Stomach smooth muscle (tissue), 2 donors: ENCODE results near the gene PHLDA2.
"Not testable (repeated sequence)": the region's sequence is repeated elsewhere in the genome, so short reads cannot be mapped to it uniquely, and the experiment has no call there.

ENCODE experiments used
- H3K27ac ChIP-seq: one replicate; pipeline ENCODE4 v1.7.0; 2013; ENCODE audit warnings: mild to moderate bottlenecking, low read length, inconsistent platforms
- H3K27me3 ChIP-seq, 2 donors: one replicate each; pipeline ENCODE4 v1.7.0; 2013; ENCODE audit warnings: low read length in 2 of 2; ENCODE audit not compliant: insufficient read depth in 2 of 2, control insufficient read depth in 1 of 2
- H3K36me3 ChIP-seq, 2 donors: one replicate each; pipeline ENCODE4 v1.7.0; 2013; ENCODE audit warnings: low read length in 2 of 2; ENCODE audit not compliant: control insufficient read depth in 2 of 2, insufficient read depth in 2 of 2
- H3K4me1 ChIP-seq: one replicate; pipeline ENCODE4 v1.7.0; 2013; ENCODE audit warnings: low read length; ENCODE audit not compliant: control insufficient read depth, insufficient read depth
- H3K4me3 ChIP-seq, 2 donors: one replicate each; pipeline ENCODE4 v1.7.0; 2013; ENCODE audit warnings: low read length in 2 of 2
- H3K9ac ChIP-seq, 2 donors: one replicate each; pipeline ENCODE4 v1.7.0; 2013; ENCODE audit warnings: low read length in 2 of 2, mild to moderate bottlenecking in 1 of 2
- H3K9me3 ChIP-seq, 2 donors: one replicate each; pipeline ENCODE4 v1.7.0; 2013; ENCODE audit warnings: low read length in 2 of 2; ENCODE audit not compliant: control insufficient read depth in 2 of 2
- donor health status: healthy.
- donor health status: Pancreatic carcinoma.

Gene PHLDA2

DNA sequence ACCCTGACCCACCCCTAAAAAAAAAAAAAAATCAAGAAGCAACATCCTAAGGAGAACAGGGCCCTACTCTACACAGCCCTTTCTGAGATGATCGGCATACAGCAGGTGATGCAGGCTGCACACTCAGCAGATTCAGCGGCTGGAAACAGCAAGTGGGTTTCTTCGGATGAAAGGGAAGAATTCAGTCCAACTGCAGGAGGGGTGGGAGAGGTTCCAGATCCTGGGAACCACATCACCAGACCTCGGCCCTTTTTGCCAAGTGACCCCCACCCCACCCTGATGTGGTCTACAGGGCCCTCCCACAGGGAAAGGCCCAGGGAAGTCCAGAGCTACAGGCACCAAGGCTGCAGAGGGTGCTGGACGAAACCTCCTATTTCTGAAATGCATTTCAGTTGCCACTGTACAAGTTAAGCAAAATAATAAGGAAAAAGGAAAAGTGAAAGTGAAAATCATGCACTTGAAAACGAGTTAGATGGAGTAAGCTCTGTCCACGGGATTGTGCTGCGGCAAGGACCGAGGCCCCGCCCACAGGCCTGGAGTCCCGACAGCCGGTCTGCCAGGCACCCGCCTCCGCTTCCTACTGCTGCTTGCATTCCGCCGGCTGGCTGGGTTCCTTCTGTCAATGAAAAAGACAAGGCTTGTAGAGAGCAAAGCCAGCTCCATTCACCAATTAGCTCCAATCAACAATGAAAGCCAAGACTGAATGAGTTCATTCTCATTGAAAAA is 16.0 kb upstream of the PHLDA2 start:
- Histone ChIP-seq H3K27ac (peak overlapping the region; percentile 37), H3K27me3 (no peaks in the 10 kb centered on the region), H3K4me3 (peak overlapping the region; percentile 59 to 64), H3K36me3 (peaks cover 27 to 30% of the 10 kb centered on the region in 2 donors), H3K9me3 (no peaks in the 10 kb centered on the region), H3K4me1 (peaks cover 23% of the 10 kb centered on the region), H3K9ac (peak overlapping the region; percentile 5 to 31)

DNA sequence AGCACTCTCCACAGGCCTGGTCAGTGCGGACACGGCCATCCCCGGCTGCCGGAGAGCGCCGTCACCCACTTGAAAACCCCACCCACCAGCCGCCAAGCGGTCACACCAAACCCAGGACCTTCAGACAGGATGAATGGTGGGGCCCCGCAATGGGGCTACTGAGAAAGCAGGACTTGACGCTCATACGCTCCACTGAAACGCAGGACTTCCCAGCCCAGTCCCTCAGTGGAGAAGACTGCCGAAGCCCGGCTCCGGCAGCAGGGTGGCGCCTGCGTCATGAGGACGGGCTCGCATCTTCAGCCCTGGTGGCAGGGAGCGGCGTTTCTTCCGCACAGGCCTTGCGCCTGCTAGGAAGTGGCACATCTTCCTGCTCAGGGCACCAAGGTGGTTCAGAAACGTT is 15.3 kb upstream of the PHLDA2 start:
- Histone ChIP-seq H3K4me1 (peaks cover 23% of the 10 kb centered on the region), H3K36me3 (peaks cover 23 to 24% of the 10 kb centered on the region in 2 donors), H3K27me3 (no peaks in the 10 kb centered on the region), H3K9ac (no peak overlapping the region), H3K4me3 (peak overlapping the region in 1 of 2 donors; percentile 64), H3K9me3 (no peaks in the 10 kb centered on the region), H3K27ac (no peak overlapping the region)

DNA sequence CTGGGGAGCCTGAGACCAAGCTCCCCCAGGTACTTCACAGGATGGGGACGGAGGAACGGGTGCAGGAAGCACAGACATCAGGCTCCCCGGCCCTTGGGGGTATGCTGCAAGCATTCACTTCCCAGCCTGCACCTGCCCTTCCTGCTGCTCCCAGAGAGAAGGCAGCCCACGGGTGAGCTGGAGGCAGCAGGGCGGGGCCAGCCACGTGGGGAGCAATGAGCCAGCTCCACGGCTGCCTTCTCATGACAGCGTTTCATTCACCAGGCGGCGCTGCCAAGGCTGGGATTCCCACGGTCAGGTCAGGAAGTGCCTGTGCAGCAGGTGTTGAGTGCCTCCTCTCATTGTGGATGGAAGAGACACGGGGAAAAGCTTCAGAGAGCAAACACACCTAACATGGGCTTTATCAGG is 14.5 kb upstream of the PHLDA2 start:
- no peaks in the 10 kb centered on the region for H3K27me3 ChIP-seq
- no peak overlapping the region for H3K4me3 ChIP-seq
- no peak overlapping the region for H3K9ac ChIP-seq
- H3K9me3 ChIP-seq, result peaks cover 0 to 1% of the 10 kb centered on the region in 2 donors
- H3K27ac ChIP-seq, result no peak overlapping the region
- peaks cover 17 to 18% of the 10 kb centered on the region in 2 donors for H3K36me3 ChIP-seq
- H3K4me1 ChIP-seq, result peaks cover 23% of the 10 kb centered on the region

DNA sequence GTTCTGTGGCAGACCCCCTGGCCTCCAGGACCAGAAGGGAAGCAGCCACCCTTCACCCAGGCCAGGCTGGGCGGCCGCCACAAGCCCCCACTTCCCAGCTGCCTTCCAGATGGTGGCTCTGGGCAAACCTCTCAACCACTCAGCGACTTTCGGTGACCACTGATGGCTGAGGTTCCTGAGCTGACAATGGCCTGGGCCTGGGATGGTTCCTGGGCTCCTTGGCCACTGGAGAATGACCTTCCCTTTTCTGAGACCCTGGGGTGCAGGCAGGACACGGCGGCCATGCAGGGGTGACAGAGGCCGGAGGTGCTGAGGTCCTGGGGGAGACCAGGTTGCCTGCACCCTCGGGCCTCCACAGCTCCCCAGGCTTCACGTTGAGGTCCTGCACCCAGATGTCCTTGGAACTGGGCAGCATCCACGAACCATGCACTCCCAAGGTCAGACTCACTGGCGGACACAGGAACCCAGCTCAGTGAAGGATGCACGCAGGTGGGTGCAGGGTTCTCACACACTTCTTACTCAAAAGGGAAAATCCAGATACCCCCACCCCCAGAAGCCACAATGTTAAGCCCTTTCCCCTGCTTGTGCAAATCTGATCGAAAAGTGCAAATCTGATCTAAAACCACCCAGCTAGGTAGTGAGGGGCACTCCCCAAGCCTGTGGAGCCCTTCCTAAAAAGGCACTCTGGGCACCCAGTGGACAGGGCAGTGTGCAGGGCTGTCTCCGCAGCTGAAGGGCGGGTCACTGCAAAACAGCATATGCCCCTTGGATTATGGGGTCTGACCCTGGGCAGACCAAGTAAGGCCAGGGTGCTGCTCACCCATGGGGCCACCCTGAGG is 13.9 kb upstream of the PHLDA2 start:
- H3K27ac ChIP-seq, result no peak overlapping the region
- H3K9ac ChIP-seq, result no peak overlapping the region

DNA sequence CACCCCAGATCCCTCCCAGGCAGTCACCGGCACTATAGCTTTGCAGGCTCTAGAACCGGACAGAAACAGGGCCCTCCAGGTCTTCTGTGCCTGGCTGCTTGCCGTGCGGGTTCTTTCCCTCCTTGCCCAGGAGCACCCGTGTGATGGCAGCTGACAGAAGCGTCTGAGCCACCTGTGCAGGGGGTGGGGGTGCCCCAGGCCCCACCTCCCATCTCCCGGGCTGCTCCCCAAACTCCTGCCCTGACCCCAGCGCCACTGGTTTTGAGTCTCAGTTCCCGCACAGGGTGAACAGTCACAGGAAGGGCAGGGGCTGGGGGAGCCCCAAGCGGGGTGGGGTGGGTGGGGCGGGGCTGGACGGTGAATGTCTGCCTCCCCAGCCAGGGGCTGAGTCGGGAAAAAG is 13.2 kb upstream of the PHLDA2 start:
- no peak overlapping the region for H3K27ac ChIP-seq
- no peaks in the 10 kb centered on the region for H3K27me3 ChIP-seq
- peaks cover 6 to 10% of the 10 kb centered on the region in 2 donors for H3K36me3 ChIP-seq
- H3K9me3 ChIP-seq, result peaks cover 4 to 6% of the 10 kb centered on the region in 2 donors
- no peak overlapping the region for H3K9ac ChIP-seq
- peaks cover 23% of the 10 kb centered on the region for H3K4me1 ChIP-seq
- H3K4me3 ChIP-seq, result no peak overlapping the region

More for the DNA sequence above, 13.9 kb upstream of the PHLDA2 start:
- Histone ChIP-seq H3K9me3 (peaks cover 0 to 3% of the 10 kb centered on the region in 2 donors), H3K4me3 (no peak overlapping the region), H3K36me3 (peaks cover 10 to 15% of the 10 kb centered on the region in 2 donors), H3K27me3 (no peaks in the 10 kb centered on the region), H3K4me1 (peaks cover 23% of the 10 kb centered on the region)

DNA sequence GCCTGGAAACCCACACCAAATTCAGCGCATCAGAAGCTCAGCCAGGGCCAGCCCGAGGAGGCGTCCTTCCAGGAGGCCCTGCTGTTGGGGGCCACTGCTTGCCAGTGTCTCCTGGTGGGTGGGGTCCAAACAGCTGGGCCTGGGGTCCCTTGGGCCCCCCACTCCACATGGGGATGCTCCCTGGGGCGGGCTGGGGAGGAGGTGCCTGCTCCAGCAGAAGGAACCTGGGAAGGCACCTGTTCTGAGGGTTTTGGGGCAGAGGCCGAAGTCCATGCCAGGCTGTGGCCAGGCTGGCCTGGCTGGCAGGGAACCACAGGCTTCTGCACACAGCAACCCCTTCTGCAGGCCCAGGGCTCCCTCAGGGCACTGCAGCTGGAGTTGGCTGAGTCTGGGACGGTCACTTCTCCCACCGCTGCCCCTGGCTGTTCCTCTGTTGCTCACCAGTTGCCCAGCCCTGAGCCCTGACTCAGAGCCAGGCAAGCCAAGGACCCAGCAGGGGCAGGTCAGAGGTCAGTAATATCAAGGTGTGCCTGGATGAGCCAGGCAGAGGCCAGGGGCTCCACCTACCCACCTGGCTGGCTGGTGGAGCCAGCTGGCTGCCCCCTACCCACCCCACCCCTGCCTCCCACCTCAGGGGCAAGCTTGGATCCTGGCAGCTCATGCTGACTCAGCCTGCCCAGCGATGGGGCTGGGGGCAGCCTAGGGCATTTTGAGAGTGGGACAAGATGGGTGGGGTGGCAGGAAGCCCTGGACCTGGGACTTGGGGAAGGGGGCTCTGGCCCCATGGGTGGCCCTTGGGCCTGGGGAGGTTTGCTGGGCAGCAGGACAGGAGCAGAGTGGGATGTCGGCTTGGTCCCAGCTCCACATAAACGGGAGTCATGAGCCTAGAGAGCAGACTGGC is 12.0 kb upstream of the PHLDA2 start:
- no peak overlapping the region for H3K27ac ChIP-seq
- peaks cover 18% of the 10 kb centered on the region for H3K4me1 ChIP-seq
- H3K9me3 ChIP-seq, result peaks cover 5 to 6% of the 10 kb centered on the region in 2 donors
- H3K36me3 ChIP-seq, result peaks cover 4 to 5% of the 10 kb centered on the region in 2 donors
- no peaks in the 10 kb centered on the region for H3K27me3 ChIP-seq
- H3K4me3 ChIP-seq, result no peak overlapping the region
- no peak overlapping the region for H3K9ac ChIP-seq

DNA sequence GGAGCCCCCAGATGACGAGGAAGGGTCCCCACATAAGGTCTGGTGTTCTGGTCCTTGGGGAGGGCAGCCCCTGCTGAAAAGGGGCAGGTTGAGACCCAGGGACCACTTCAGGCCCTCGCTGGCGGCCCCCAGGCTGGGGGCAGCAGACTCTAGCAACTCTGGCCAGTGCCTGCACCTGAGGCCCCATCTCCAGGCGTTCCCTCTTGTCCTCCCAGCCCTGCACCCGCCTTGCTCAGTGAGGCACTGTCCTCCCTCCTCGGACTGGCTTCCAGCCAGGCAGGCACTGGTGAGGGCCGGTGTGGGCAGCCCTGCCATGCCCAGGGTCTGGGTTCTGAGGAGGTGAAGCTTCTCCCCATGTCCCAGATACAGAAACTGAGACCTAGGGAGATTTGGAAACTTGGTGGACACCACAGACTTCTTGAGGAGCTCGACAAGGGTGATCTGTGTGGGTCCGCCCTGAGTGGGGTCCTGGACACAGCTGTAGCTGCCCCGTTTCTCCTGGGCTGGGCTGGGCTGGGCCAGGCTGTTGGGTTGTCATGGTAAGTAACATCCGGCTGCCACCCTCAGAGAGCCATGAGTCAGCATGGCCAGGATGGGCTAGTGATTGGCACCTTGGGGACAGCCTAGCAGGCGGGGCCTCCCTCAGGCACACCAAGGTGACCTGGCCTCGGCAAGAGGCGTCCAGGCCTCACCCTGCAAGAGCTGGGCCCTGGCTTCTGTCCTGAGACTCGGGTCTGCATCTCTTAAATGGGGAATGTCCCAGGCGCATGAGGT is 11.1 kb upstream of the PHLDA2 start:
- peaks cover 10% of the 10 kb centered on the region for H3K4me1 ChIP-seq
- H3K27me3 ChIP-seq, result no peaks in the 10 kb centered on the region
- H3K36me3 ChIP-seq, result peaks cover 4 to 5% of the 10 kb centered on the region in 2 donors
- no peak overlapping the region for H3K27ac ChIP-seq
- no peak overlapping the region for H3K9ac ChIP-seq
- H3K9me3 ChIP-seq, result peaks cover 5 to 6% of the 10 kb centered on the region in 2 donors
- H3K4me3 ChIP-seq, result no peak overlapping the region

DNA sequence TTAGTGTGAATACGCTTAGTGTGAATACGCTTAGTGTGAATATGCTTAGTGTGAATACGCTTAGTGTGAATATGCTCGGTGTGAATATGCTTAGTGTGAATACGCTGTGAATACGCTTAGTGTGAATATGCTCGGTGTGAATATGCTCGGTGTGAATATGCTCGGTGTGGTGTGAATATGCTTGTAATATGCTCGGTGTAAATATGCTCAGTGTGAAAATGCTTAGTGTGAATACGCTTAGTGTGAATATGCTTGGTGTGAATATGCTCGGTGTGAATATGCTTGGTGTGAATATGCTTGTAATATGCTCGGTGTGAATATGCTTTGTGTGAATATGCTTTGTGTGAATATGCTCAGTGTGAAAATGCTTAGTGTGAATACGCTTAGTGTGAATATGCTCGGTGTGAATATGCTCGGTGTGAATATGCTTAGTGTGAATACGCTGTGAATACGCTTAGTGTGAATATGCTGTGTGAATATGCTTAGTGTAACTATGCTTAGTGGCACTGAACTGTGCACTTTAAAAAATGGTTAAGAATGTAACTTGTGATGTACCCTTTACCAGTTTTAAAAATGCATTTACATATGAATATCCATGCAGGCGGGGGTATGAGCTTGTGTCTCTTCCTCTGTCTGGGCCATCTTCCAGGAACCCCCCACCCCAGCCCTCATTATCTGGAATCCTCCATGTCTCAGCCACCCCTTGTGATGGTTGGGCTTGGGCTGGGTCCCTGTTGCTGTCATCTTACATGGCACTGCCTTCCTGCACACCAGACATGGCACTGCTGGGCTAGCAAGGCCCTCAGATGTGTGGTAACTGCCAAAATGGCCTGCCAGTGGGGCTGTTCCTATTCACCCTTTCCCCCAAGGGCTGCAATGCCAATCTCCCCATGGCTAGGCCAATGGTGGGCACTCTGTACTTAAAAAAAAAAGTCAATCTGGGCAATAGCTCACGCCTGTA is 9.5 kb upstream of the PHLDA2 start:
- H3K9ac ChIP-seq, H3K27me3 ChIP-seq, H3K4me1 ChIP-seq, H3K27ac ChIP-seq, H3K4me3 ChIP-seq, H3K9me3 ChIP-seq, H3K36me3 ChIP-seq: not testable (repeated sequence)

DNA sequence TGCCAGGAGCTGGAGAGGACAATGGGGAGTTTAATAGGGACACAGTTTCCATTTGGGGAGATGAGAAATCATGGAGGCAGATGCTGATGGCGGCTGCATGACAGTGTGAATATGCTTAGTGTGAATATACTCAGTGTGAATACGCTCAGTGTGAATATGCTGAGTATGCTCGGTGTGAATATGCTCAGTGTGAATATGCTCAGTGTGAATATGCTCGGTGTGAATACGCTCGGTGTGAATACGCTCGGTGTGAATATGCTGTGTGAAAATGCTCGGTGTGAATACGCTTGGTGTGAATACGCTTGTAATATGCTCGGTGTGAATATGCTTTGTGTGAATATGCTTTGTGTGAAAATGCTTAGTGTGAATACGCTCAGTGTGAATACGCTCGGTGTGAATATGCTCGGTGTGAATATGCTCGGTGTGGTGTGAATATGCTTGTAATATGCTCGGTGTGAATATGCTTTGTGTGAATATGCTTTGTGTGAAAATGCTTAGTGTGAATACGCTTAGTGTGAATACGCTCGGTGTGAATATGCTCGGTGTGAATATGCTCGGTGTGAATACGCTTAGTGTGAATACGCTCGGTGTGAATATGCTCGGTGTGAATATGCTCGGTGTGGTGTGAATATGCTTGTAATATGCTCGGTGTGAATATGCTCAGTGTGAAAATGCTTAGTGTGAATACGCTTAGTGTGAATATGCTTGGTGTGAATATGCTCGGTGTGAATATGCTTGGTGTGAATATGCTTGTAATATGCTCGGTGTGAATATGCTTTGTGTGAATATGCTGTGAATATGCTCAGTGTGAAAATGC is 8.6 kb upstream of the PHLDA2 start:
- H3K36me3 ChIP-seq, H3K9ac ChIP-seq, H3K4me1 ChIP-seq, H3K27me3 ChIP-seq, H3K9me3 ChIP-seq, H3K4me3 ChIP-seq, H3K27ac ChIP-seq: not testable (repeated sequence)
